Dedifferentiated amniotic fluid mesenchymal stem cell (primary cell): ENCODE results near the gene BABAM2.
"Not testable (repeated sequence)": the region's sequence is repeated elsewhere in the genome, so short reads cannot be mapped to it uniquely, and the experiment has no call there.

ENCODE experiments used
- DNase-seq: peaks from one replicate; pipeline ENCODE4 v3.0.0-alpha.2; 2016; ENCODE audit errors: extremely low spot score

The BABAM2 gene

GRCh38 chr2:27878825-27879224 lies 11.7 kb upstream of the BABAM2 start:
- no peak for DNase-seq

GRCh38 chr2:27881815-27882583 lies 8.5 kb upstream of the BABAM2 start:
- DNase-seq, result not testable (repeated sequence)

DNA sequence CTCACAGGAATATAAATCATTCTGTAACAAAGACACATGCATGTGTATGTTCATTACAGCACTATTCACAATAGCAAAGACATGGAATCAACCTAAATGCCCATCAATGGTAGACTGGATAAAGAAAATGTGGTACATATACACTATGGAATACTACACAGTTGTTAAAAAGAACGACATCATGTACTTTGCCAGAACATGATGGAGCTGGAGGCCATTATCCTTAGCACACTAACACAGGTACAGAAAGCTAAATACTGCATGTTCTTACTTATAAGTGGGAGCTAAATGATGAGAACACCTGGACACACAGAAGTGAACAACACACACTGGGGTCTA lies 8.0 kb upstream of the BABAM2 start:
- DNase-seq, result not testable (repeated sequence)

DNA sequence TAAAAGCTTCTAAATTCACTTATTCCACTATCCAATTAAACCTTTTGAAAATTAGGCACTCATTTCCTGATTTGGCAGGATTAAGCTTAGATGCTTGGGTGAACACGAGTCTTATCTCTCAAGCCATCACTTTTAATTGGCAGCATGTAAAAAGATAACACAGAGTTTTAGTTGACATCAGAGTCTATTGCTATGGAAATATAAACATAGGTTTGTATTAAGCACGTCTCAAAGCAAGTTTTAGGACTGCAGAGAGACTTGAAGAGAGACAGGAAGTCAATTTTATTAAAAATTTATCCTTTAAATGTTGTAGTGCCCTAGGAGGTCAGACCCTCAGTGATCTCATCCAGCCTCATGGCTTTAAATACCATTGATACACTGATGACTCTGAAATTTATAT lies 5.9 kb upstream of the BABAM2 start:
- DNase-seq, result no peak

DNA sequence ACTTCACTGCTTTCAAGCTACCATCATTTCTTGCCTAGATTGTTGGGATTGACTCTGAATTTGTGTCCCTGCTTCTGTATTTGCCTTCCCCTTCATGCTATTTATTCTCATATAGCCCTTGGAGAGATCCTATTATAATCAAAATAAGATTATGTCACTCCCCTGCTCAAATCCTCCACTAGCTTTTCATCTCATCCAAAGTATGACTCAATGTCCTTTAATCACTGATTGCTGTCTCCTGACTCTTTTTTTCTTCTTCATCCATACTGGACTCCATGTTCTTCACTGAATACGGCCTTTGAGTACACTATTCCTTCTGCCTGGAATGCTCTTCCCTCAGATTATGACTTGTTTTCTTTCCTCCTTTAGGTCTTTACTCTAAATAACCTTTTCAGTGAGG lies 5.3 kb upstream of the BABAM2 start:
- DNase-seq, result no peak

DNA sequence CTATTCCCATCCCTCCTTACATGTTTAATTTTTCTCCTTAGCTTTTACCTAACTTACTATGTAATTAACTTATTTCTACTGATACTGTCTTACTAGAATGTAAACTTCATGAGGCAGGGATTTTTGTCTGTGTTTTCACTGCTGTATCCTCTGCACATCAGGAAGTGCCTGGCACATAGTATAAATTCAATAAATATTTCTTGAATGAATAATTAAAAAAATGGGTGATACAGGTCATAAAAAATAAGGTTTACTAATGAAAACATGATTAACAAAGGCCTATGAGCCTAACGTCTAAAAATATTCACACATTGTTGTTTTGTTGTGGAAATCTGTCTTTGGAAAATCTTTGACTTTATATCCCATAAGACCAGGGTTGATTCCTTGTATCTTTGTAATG lies 4.9 kb upstream of the BABAM2 start:
- DNase-seq, result no peak

GRCh38 chr2:27886322-27886721 lies 4.2 kb upstream of the BABAM2 start:
- no peak for DNase-seq

GRCh38 chr2:27887111-27887510 lies 3.4 kb upstream of the BABAM2 start:
- DNase-seq, result no peak

DNA sequence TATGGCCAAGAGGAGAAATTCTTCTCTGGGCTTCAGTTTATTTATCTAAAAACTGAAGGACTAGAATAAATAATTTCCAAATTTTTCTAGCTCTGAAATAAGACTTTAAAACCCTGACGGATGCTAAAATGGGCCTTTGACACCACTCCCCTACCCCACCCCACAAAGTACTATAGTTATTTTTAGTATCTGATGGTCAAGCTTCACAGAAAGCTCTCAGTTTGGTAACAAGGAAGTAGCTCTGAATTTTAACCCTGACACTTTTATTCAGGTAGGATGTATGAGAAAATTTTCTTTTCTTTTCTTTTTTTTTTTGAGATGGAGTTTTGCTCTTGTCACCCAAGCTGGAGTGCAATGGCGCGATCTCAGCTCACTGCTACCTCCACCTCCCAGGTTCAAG lies 2.7 kb upstream of the BABAM2 start:
- DNase-seq, result no peak

DNA sequence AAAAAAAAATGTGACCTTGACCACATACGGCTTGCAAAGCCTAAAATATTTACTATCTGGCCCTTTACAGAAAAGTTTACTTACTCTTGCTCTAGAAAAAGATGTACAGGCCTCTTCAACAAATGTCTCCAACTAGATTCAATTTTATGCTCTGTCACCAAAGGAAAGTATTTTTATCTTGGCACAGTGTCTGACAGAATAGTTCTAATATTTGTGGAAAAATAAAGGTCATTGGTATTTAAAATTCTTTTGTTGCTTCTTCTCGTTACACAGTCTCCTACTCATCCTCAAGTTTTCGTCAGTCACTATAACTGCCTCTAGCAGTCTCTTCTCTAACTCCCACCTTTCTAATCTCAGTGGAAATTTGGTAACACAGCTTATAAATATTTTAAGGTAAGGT lies 1.7 kb upstream of the BABAM2 start:
- DNase-seq, result peak; percentile 51

DNA sequence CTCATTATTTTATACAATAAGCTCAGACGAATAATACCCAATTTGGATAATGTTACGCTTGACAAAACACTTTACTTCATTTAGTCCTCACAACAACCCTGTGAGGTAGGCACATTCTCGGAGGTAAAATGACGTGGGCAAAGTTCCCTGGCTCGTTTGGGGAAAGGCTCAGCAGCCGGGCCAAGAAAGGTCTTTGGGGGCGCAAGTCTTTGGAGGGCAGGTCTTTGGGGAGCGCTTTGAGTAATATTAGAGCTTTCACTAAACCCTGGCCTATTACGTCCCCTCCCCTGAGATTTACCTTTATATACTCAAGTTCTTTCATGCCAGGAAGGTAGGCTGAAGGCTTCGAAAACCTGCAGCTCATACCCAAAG lies 769 bp upstream of the BABAM2 start:
- DNase-seq, result no peak

DNA sequence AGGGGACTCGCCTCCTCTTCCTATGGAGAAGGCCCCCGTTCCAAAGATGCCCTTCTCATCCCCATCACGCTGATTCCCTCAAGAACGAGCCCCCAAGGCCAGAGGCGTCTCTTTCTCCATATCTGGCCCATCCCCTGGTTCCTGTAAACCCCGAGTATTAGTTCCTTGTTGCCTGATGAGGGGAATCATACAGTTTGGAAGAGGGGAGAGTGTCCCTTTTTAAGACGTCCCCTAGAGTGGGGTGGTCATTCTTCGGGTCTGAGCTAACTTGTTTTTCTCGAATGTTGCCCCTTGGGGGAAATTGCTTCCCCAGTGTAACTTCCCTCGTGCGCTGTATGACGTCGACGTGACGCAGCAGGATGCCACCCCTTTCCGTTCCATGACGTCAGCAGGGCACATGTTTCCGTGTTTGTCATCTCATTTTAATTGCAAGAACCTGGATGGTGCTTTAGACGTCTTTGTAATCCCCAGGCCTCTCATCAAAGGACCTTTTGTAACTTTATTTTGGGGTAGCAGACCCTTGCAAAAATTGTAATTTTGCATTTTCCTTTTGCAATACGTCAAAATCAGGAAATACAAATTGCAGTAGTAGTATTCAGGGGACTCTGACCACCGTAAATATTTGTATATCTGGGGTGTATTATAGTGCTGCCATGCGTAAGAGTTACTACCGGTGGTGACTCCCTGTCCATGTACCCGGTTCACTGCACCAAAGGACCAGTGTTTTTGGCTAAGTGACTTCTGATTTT lies 569 bp downstream of the BABAM2 start:
- DNase-seq, result peak; percentile 79

- DNase-seq, result no peak
These were observed 1.2 kb downstream of the BABAM2 start for GRCh38 chr2:27891673-27892105.

DNA sequence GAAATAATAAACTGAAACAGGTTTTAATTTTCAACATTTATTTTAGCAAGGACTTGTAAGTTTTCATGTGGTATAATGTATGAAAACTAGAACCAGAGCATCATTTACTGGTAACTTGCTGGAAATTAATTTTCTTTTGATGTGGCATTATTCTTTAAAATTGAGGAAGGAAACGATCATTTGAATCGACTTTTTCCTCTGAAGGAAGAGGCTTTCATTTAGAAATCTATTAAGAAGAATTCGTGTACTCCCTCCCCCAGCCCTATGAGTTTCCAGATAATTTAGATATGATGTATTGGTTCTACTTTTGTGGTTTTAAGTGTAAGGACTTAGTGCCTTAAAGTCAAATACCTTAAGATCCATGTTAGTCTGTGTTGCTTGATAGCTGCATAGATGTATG lies 2.5 kb downstream of the BABAM2 start:
- no peak for DNase-seq

- no peak for DNase-seq
These were observed 7.2 kb downstream of the BABAM2 start for GRCh38 chr2:27897717-27898116.

DNA sequence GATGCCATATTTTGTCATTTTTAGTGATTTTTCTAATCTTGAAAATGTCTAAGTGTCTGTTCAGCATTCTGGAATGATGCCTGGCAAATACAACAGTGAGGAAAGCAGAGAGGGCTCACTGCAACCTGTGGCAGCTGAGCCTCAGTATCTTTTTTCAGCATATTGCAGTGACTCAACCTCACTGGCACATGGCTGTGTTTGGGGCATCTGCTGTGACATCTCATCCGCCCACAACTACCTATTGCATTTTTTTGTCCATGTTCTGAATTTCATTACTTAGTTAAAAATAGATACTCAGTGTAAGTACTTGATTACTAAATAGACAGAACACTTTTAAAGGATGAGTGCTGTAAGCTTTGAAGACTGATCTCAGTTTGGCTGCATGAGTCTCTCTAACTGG lies 10.7 kb downstream of the BABAM2 start:
- DNase-seq, result no peak

GRCh38 chr2:27902098-27902497 lies 11.6 kb downstream of the BABAM2 start:
- DNase-seq, result no peak

- no peak for DNase-seq
These were observed 12.5 kb downstream of the BABAM2 start for GRCh38 chr2:27903018-27903417.

- DNase-seq, result no peak
These were observed 13.3 kb downstream of the BABAM2 start for GRCh38 chr2:27903649-27904404.

GRCh38 chr2:27904405-27904665 lies 13.8 kb downstream of the BABAM2 start:
- DNase-seq, result no peak

- no peak for DNase-seq
These were observed 15.5 kb downstream of the BABAM2 start for GRCh38 chr2:27906074-27906473.

DNA sequence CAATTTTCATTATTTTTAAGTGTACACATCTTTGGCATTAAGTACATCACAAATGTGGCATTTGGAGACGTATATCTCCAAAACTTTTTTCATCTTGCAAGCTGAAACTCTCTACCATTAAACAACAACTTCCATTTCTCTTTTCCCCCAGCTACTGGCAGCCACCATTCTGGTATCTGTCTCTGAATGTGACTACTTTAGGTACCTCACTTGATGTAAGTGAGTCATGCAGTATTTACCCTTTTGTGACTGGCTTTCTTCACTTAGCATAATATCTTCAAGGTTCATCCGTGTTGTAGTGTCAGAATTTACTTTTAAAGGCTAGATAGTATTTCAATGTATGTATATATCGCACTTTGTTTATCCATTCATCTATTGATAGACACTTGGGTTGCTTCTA lies 17.0 kb downstream of the BABAM2 start:
- no peak for DNase-seq

DNA sequence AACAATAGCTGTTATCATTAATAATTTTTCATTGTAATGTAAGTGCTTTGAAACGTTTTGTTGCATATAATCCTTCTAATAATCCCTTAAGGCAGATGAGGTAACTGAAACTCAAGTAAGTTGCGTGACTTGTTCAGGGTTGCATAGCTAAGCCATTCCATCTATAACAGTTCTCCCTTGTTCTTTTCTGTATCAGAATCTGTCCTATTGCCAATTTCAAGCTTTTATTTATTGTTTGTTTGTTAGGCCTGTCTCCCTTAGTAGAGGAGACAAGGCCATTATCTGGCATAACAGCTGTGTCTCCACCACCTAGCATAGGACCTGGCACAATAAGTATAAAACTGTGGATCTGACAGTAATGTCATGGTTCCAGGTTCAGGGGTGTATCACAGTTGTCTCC lies 19.4 kb downstream of the BABAM2 start:
- no peak for DNase-seq
